HG03457 (cell line): ENCODE measurements around the gene MMGT1.
"Not testable (repeated sequence)": the region's sequence is repeated elsewhere in the genome, so short reads cannot be mapped to it uniquely, and the experiment has no call there.

Source experiments
- ATAC-seq: cut with Tn5 transposase; IDR thresholded peaks from one replicate; pipeline ENCODE4 v1.9.1; 2021; ENCODE audit warnings: moderate number of reproducible peaks; ENCODE audit not compliant: unreplicated experiment

MMGT1 gene

DNA sequence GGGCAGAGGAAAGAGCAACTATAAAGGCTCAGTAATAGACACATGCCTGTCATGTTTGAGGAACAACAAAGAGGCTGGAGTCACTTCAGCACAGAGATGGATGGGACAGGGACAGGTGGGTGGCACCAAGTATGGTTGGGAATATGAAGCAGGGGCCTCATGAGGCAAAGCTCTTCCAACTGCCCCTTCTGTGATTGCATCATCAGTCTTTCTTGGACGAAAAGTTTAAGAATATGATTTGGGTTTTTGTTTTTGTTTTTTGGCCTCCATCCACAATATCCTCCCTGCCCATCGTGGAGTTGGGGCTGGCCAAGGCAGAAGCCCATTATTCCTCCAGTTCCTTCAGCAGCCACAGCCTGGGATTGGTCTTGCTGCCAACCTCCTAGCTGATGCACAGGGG, 45.9 kb downstream of the MMGT1 start:
- no peak for ATAC-seq

DNA sequence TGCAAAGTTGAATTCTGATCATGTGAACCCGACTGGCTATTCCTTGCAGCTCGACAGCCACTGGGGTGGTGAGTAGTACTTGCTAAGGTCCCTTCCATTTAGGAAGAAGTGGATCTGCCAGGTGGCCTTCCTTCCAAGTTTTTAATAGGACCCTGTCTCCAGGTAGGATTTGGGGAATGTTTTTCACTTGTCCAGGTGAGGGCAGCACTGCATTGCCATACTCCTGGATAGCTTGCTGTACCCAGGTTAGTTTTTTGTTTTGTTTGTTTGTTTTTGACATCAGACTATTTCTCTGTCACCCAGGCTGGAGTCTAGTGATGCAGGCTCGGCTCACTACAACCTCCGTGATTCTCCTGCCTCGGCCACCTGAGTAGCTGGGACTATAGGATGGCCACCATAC, 50.4 kb downstream of the MMGT1 start:
- no peak for ATAC-seq

DNA sequence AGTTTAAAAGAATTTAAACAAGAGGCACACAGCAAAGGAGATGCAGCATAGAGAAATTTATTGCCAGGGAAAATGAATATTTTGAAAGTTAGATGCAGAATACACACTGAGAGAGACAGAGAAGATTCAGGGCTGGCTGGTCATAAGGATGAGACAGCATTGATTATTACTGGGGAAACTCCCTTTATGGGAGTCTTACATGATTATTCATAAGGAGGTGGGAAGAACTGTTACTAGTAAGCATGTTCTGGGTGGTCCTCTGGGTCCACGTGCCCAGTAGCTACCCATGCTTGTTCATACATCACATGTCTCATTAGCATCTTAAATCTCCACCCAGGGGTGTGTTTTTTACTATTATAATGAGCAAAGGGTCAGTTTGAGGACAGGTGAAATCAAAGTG, 53.3 kb downstream of the MMGT1 start:
- not testable (repeated sequence) for ATAC-seq

DNA sequence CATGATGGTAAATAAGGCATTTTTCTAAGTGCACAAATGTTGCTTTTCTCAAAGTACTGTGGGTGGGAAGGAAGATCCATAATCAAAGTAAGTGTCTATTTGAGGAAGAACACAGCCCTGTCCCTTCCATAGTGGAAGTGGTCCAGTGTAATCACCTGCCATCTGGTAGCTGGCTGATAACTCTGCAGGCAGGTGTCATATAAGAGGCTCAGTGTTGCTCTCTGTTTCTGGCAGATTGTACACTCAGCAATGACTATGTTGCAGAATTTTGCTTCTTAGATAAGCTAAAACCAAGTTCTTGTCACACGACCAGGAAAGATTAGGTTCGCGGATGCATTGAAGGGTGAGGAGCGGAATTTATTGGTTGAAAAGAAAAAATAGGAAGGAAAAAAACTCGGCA, 59.4 kb downstream of the MMGT1 start:
- ATAC-seq: no peak
